H9 (cell line): ENCODE results near the gene CCDC57. TPM values are rescaled to one million over a fixed set of nuclear protein-coding genes. Genes with fewer than 3 reads are reported as not detected.

Source experiments
- DNase-seq: peaks from one replicate; pipeline ENCODE4 v3.0.0-alpha.2; 2017
- H2AFZ ChIP-seq: one replicate; pipeline ENCODE4 v1.6.1; 2013; ENCODE audit warnings: mild to moderate bottlenecking, low read length, control low read depth, moderate library complexity
- H2AK5ac ChIP-seq: 2 replicates; pipeline ENCODE4 v1.6.1; 2013; ENCODE audit warnings: low read length, control low read depth, mixed read lengths; ENCODE audit not compliant: insufficient read length
- H2BK120ac ChIP-seq: one replicate; pipeline ENCODE4 v1.6.1; 2013; ENCODE audit warnings: low read depth, mild to moderate bottlenecking, low read length, control low read depth, inconsistent platforms; ENCODE audit not compliant: poor library complexity, severe bottlenecking
- H2BK12ac ChIP-seq: 2 replicates; pipeline ENCODE4 v1.6.1; 2013; ENCODE audit warnings: low read length, control low read depth, mixed read lengths, low read depth; ENCODE audit not compliant: insufficient read length
- H2BK15ac ChIP-seq: 2 replicates; pipeline ENCODE4 v1.6.1; 2013; ENCODE audit warnings: low read depth, low read length, control low read depth
- H2BK20ac ChIP-seq: one replicate; pipeline ENCODE4 v1.6.1; 2013; ENCODE audit warnings: low read depth, mild to moderate bottlenecking, low read length, control low read depth, inconsistent platforms; ENCODE audit not compliant: poor library complexity, severe bottlenecking
- H2BK5ac ChIP-seq: 2 replicates; pipeline ENCODE4 v1.6.1; 2013; ENCODE audit warnings: low read length, control low read depth, mixed read lengths; ENCODE audit not compliant: insufficient read length
- H3K14ac ChIP-seq: 2 replicates; pipeline ENCODE4 v1.6.1; 2013; ENCODE audit warnings: low read length, control low read depth; ENCODE audit not compliant: insufficient read depth
- H3K18ac ChIP-seq: 2 replicates; pipeline ENCODE4 v1.6.1; 2013; ENCODE audit warnings: low read depth, mild to moderate bottlenecking, mixed read lengths, low read length, control low read depth; ENCODE audit not compliant: insufficient read length
- H3K23ac ChIP-seq: 2 replicates; pipeline ENCODE4 v1.6.1; 2013; ENCODE audit warnings: low read length, control low read depth, mixed read lengths, low read depth; ENCODE audit not compliant: insufficient read length
- H3K23me2 ChIP-seq: 2 replicates; pipeline ENCODE4 v1.6.1; 2013; ENCODE audit warnings: low read depth, mild to moderate bottlenecking, mixed read lengths, low read length, control low read depth; ENCODE audit not compliant: insufficient read length, poor library complexity, severe bottlenecking
- H3K27ac ChIP-seq: 2 replicates; pipeline ENCODE4 v1.5.1; 2013; ENCODE audit warnings: low read length, control low read depth, mixed read lengths, low read depth; ENCODE audit not compliant: insufficient read length
- H3K27me3 ChIP-seq: 2 replicates; pipeline ENCODE4 v1.6.1; 2013; ENCODE audit warnings: low read length, control low read depth, inconsistent platforms; ENCODE audit not compliant: insufficient read depth
- H3K4ac ChIP-seq: 2 replicates; pipeline ENCODE4 v1.6.1; 2013; ENCODE audit warnings: low read depth, mild to moderate bottlenecking, control low read depth, inconsistent platforms, low read length, moderate library complexity
- H3K4me1 ChIP-seq: 2 replicates; pipeline ENCODE4 v1.6.1; 2013; ENCODE audit warnings: low read length, control low read depth, inconsistent platforms; ENCODE audit not compliant: insufficient read depth
- H3K4me2 ChIP-seq: 2 replicates; pipeline ENCODE4 v1.6.1; 2013; ENCODE audit warnings: low read length, control low read depth, mixed read lengths; ENCODE audit not compliant: insufficient read length, insufficient read depth
- H3K56ac ChIP-seq: 2 replicates; pipeline ENCODE4 v1.6.1; 2013; ENCODE audit warnings: low read depth, mild to moderate bottlenecking, mixed read lengths, low read length, control low read depth; ENCODE audit not compliant: insufficient read length
- H3K79me1 ChIP-seq: 2 replicates; pipeline ENCODE4 v1.6.1; 2013; ENCODE audit warnings: low read depth, mild to moderate bottlenecking, moderate library complexity, low read length, control low read depth, inconsistent platforms; ENCODE audit not compliant: insufficient read depth, poor library complexity, severe bottlenecking
- H3K79me2 ChIP-seq: 2 replicates; pipeline ENCODE4 v1.6.1; 2013; ENCODE audit warnings: low read length, control low read depth, inconsistent platforms; ENCODE audit not compliant: insufficient read depth
- H3K9ac ChIP-seq: 2 replicates; pipeline ENCODE4 v1.6.1; 2013; ENCODE audit warnings: low read length, control low read depth, mixed read lengths; ENCODE audit not compliant: insufficient read length; ENCODE audit errors: extremely low read depth
- H3K9me3 ChIP-seq: one replicate; pipeline ENCODE4 v1.6.1; 2013; ENCODE audit warnings: low read depth, low read length, inconsistent platforms; ENCODE audit not compliant: control insufficient read depth
- H3T11ph ChIP-seq: one replicate; pipeline ENCODE4 v1.6.1; 2013; ENCODE audit warnings: mild to moderate bottlenecking, low read length, control low read depth, inconsistent platforms
- H4K20me1 ChIP-seq: one replicate; pipeline ENCODE4 v1.6.1; 2013; ENCODE audit not compliant: control insufficient read depth, insufficient read length, insufficient read depth
- H4K5ac ChIP-seq: 2 replicates; pipeline ENCODE4 v1.6.1; 2013; ENCODE audit warnings: low read depth, mild to moderate bottlenecking, mixed read lengths, low read length, control low read depth; ENCODE audit not compliant: insufficient read length
- H4K8ac ChIP-seq: replicated peaks from 2 replicates; pipeline ENCODE4 v1.6.1; 2013; ENCODE audit warnings: low read length, control low read depth, mixed read lengths, low read depth; ENCODE audit not compliant: insufficient read length
- H4K91ac ChIP-seq: 2 replicates; pipeline ENCODE4 v1.6.1; 2013; ENCODE audit warnings: low read depth, mild to moderate bottlenecking, moderate library complexity, mixed read lengths, low read length, control low read depth; ENCODE audit not compliant: insufficient read length
- H3K27ac Mint-ChIP-seq, 3 experiments: 2 replicates in 2 of 3; 3 replicates in 1 of 3; pipeline ENCODE4 v1.8.0; 2020 to 2021; ENCODE audit warnings: mixed read lengths in 3 of 3, mild to moderate bottlenecking in 1 of 3, moderate library complexity in 1 of 3
- H3K27me3 Mint-ChIP-seq: 2 replicates; pipeline ENCODE4 v1.8.0; 2021; ENCODE audit warnings: low read depth, mild to moderate bottlenecking, moderate library complexity, mixed read lengths
- H3K36me3 Mint-ChIP-seq, 3 experiments: 2 replicates in 2 of 3; 3 replicates in 1 of 3; pipeline ENCODE4 v1.8.0; 2020 to 2021; ENCODE audit warnings: low read depth in 3 of 3, mixed read lengths in 3 of 3; ENCODE audit not compliant: insufficient read depth in 1 of 3
- H3K4me1 Mint-ChIP-seq, 2 experiments: 2 replicates each; pipeline ENCODE4 v1.8.0; 2020; ENCODE audit warnings: mixed read lengths in 2 of 2
- H3K4me3 Mint-ChIP-seq, 2 experiments: 2 replicates in 1 of 2; 3 replicates in 1 of 2; pipeline ENCODE4 v1.8.0; 2020 to 2021; ENCODE audit warnings: mild to moderate bottlenecking in 2 of 2, mixed read lengths in 2 of 2, moderate library complexity in 1 of 2
- H3K9me3 Mint-ChIP-seq, 2 experiments: 2 replicates in 1 of 2; 3 replicates in 1 of 2; pipeline ENCODE4 v1.8.0; 2020; ENCODE audit warnings: mild to moderate bottlenecking in 2 of 2, mixed read lengths in 2 of 2, moderate library complexity in 1 of 2
- CTCF ChIP-seq: fragments of 200-600 bp; sonication (generic); conservative IDR thresholded peaks from 3 replicates; pipeline ENCODE4 v1.8.0; 2021; ENCODE audit warnings: antibody characterized with exemption, mild to moderate bottlenecking
- WGBS: extraction: QIAGEN DNeasy Blood & Tissue Kit; methylation state at CpG from one replicate; pipeline ENCODE4 v1.1.7; 2013; ENCODE audit warnings: missing lambda C conversion rate, low lambda C conversion rate, mixed read lengths; ENCODE audit not compliant: insufficient read length; ENCODE audit errors: extremely low coverage; 5-methylcytosine and 5-hydroxymethylcytosine counted together
- total RNA-seq: library from RNA; stranded (reverse); gene quantifications from 2 replicates; pipeline ENCODE4 v1.2.1, GENCODE V29; 2021

CCDC57 gene
- total RNA-seq, 1 experiment from 2014 or later, result 11.0 TPM

GRCh38 chr17:82200135-82200534 is 12.5 kb downstream of the CCDC57 start:
- Histone ChIP-seq H3K9ac (no peak overlapping the region), H3K4me1 (no peaks in the 10 kb centered on the region), H3K14ac (no peak overlapping the region), H2BK120ac (no peak overlapping the region), H4K20me1 (no peaks in the 10 kb centered on the region), H3K4me2 (no peak overlapping the region), H2BK15ac (no peak overlapping the region), H3K23ac (no peak overlapping the region), H2BK5ac (no peak overlapping the region), H3K4ac (no peak overlapping the region), H4K91ac (no peak overlapping the region), H3K18ac (no peak overlapping the region), H3K27ac (no peak overlapping the region), H3K9me3 (no peaks in the 10 kb centered on the region), H3K79me1 (no peaks in the 10 kb centered on the region), H3T11ph (no peak overlapping the region), H2AK5ac (no peak overlapping the region), H3K56ac (no peak overlapping the region), H3K27me3 (no peaks in the 10 kb centered on the region), H2AFZ (no peak overlapping the region), H2BK12ac (no peak overlapping the region), H2BK20ac (no peak overlapping the region), H4K8ac (no peak overlapping the region), H3K23me2 (no peaks in the 10 kb centered on the region), H3K79me2 (no peaks in the 10 kb centered on the region), H4K5ac (no peak overlapping the region)
- peaks cover 3 to 23% (median 14%) of the 10 kb centered on the region in 3 experiments; a peak in 5 of 7 replicates for H3K36me3 Mint-ChIP-seq
- H3K9me3 Mint-ChIP-seq, result no peaks in the 10 kb centered on the region
- no peak overlapping the region for H3K27ac Mint-ChIP-seq
- TF ChIP-seq CTCF, result no peak
- no peak for DNase-seq
- WGBS, result no CpG with 5 or more reads among the region's 17 CpGs
- H3K4me1 Mint-ChIP-seq, result no peaks in the 10 kb centered on the region
- H3K4me3 Mint-ChIP-seq, result no peak overlapping the region
- peaks cover 18% of the 10 kb centered on the region for H3K27me3 Mint-ChIP-seq
